M059J (cell line): ENCODE data around the gene S100A16. TPM values are rescaled to one million over a fixed set of nuclear protein-coding genes. Genes with fewer than 3 reads are reported as not detected.
A peak's percentile ranks its signal among the peaks of the same experiment; 100 is the strongest.
"Not testable (repeated sequence)": the region's sequence is repeated elsewhere in the genome, so short reads cannot be mapped to it uniquely, and the experiment has no call there.

ENCODE experiments used
- DNase-seq: peaks from one replicate; pipeline ENCODE4 v3.0.0-alpha.2; 2012; ENCODE audit warnings: low read depth
- total RNA-seq: library from RNA; depleted of rRNA; stranded (reverse); fragments of >200 nt; shearing (Covaris generic); gene quantifications from 2 replicates; pipeline ENCODE4 v1.2.3, GENCODE V29; 2014; rRNA removed

S100A16 gene
- total RNA-seq = 138 and 163 TPM in 2 replicates

GRCh38 chr1:153612755-153613331 lies at the start of gene S100A16:
Gene S100A16 (minus strand): TSS chr1:153613137. CDS start chr1:153608151, 4,986 bp downstream.
- DNase-seq = peak; percentile 66

DNA sequence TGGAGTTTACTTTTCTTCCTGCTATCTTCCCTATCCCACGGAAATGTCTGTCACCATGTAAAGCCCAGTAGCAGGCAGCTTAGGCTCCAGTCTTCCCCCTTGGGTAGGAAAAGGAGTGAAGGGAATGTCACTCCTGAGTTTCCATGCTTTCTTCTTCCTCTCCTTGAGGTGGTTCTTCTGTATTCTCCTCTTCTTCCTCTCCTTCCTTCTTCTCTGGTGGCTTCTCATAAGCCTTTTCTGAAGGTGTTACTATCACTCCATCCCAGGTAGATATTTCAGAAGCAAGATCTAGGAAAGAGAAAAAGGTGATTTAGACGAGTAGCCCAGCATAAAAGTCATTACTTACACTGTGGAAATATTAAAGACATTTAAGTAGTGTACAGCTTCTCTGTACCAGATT lies 49.3 kb upstream of the S100A16 start:
- DNase-seq = no peak

- DNase-seq = peak; percentile 75
These were observed 48.3 kb upstream of the S100A16 start for GRCh38 chr1:153661111-153661708.

- no peak for DNase-seq
These were observed 46.7 kb upstream of the S100A16 start for GRCh38 chr1:153659656-153660055.

GRCh38 chr1:153659175-153659534 lies 46.2 kb upstream of the S100A16 start:
- DNase-seq = no peak

DNA sequence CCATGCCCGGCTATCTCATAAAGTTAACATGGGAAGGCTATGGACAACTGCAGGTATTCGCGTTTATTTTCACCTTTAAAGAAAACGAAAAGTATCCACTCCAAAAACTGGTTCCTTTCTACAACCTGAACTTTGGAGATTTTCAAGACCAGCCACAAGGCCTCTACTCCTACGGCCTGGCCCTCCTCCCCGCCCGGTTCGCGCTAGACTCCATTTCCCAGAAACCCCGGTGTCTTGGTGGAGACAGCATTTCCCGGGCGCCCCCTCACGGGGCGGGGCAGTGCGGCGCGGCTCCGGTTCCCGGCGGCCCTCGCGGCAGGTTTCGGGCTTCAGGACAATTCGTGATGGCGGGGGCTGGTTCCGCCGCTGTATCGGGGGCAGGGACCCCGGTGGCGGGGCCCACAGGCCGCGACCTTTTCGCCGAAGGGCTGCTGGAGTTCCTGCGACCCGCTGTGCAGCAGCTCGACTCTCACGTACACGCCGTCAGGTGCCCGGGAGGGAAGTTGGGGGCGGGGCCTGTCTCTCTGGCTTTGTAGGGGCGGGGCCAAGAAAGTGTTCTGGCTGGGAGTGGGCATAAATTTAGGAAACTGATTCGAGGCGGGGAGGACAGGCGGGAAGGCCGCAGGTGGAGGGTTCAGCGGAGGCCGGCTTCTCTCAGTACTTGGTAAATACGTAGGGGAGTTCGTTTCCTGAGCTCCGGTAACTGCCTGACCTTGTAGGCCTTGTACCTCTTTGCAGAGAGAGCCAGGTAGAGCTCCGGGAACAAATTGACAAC lies 45.6 kb upstream of the S100A16 start, which contains the start of gene SNAPIN:
TSS of gene SNAPIN (plus strand) at position 304 of the 775 bp plus-strand sequence. CDS start at position 345, 41 bp downstream.
- DNase-seq = peak; percentile 91

DNA sequence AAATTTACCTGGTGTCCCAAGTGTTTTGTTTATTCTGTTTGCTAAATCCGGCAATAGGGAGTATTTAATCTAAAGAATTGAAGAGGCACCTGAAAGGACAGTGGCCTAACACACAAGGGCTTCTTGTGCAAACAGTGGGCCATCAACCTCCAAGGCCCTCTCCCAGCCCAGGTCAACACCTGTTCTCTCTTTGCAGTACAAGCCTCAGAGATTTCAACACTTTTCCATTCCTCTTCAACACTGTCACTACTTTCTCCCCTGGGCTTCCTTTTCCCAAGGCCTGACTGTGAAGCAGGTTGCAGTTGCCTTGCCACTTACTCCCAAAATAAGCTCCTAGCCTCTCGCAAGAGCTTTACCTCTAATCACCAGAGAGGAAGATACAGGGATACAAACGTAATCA lies 42.4 kb upstream of the S100A16 start:
- DNase-seq = no peak

- DNase-seq = peak; percentile 73
These were observed 40.0 kb upstream of the S100A16 start for GRCh38 chr1:153652805-153653500.

DNA sequence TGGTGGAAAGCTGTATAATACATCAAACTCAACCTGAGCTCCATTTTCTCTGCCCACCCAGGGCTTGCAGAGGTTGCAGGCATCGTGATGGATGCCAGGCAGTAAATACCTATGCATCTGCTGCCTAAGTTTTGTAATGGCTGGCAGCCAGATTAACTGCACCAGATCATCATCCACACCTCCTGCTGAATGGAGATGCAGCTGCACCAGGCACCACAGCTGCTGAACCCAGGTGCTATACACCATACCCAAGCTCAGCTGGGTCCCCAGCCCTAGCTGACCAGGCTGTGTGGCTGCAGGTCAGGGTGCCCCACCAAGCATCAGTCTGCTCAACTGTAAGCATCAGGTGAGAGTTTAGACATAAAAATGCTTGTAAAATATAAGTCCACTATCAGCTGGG lies 38.8 kb upstream of the S100A16 start:
- no peak for DNase-seq

DNA sequence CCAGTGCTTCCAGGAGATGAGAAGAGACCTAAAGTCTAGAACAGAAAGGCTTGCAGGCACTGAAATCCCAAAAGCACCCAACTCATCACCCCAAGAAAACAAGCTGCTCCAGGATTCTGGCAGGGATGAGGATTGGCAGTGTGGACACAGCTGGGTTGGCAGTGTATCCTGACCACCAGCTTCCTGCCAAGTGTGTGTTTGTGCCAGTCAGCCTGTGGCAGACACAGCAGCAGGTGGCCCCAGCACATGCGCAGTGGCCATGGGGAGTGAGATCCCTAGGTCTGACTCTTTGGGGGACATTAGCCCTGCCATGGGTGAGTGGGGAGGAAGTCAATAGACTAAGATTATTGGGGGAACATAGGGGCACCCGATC lies 36.9 kb upstream of the S100A16 start:
- DNase-seq = no peak

- DNase-seq = no peak
These were observed 36.4 kb upstream of the S100A16 start for GRCh38 chr1:153649137-153649862.

- DNase-seq = no peak
These were observed 35.2 kb upstream of the S100A16 start for GRCh38 chr1:153648000-153648643.

DNA sequence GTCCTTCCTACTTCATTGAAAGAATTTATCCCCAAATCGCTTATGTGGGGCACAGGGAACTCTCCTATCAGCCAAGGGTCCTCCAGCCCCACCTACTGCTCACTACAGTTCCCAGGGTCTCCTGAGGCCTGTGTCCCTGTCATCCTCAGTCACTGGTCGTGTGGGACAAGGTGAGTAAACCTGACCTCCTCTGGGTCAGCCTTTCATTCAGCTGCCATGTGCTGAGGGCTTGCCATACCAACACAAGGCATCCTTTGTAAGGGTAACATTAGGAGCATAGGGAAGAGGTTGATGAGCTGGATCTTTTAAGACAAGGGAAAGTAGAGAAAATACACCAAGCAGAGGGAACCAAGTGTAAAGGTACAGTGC lies 34.4 kb upstream of the S100A16 start:
- DNase-seq = peak; percentile 29

DNA sequence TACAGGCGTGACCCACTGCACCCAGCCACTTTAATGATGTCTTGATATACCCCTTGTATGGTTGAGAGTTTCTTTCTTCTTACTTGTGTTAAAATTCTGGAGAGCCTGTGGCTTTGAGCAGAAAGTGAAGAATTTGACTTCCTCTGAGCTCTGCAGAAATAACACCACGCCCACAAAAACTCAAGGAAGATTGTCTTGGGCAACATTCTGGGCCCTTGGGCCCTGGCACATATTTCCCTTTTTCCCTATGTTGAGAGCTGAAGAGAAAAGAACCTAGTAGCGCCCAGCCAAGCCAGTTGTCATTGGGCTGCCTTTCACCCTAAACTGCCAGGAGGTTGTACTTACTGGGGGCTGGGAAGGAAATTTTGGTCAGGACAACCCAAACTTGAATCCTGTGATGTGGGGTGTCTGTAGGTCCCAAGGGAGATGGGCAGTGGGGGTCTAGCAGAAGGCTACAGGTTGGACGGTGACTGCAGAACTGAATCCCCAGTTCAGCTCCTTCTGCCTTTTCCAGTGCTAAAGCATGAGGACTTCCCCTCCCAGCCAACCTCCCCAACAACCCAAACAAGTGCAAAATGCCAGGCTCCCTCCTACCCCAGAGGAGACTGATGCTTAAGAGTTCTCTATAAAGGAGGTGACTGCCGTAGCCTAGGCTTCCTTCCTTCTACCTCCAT lies 33.9 kb upstream of the S100A16 start:
- DNase-seq = no peak

DNA sequence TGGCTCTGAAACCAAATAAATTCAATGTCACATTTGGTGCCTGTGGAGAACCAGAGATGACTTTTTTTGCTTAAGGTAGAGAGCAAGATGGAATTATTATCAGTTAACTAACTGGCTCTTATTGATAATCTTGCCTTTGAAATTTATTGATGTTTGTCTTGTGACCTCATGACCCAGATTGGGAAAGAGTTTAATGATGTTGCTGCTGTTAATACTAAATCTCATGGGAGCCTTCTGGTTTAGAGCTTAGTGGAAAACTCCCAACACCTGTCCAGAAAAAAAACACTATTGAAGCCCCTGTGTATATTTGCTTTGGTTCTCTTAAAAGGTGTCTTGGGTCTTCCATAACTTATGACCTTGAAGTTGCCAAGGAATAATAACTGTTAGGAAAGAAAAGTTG lies 30.9 kb upstream of the S100A16 start:
- no peak for DNase-seq

DNA sequence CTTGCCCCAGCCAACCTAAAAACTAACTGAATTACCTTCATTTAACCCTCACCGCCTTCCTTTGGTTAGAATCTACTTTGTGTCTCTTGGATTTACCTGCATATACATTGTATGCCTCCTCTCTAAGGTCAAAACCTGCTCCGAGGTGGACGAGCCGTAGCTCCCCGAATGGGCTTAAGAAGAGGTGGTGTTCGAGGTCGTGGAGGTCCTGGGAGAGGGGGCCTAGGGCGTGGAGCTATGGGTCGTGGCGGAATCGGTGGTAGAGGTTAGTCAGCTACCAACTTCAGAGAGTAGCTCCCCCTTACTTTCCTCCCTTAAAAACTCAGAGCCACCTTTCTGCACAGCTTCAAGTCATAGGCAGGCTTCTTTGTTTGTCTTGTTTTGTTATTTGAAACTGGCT lies 30.2 kb upstream of the S100A16 start:
- no peak for DNase-seq

GRCh38 chr1:153642161-153642560 lies 29.2 kb upstream of the S100A16 start:
- no peak for DNase-seq

DNA sequence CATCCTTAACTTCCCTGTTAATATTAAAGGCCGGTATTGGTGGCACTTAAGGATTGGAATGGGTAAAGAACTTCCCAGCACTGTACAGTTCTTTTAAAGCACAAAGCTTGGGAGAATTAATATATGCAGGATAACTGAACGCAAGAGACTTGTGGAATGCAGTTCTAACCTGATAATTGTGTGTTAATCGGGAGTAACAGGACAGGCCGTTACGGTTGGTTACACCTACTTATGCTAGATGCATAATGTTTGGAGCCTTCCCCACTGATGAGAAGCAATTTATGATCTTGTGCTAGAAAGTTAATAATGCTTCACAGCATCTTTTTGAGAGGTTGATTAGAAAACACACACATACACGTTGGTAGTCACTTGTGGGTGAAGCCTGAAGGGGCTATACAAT lies 27.9 kb upstream of the S100A16 start:
- DNase-seq = no peak

GRCh38 chr1:153640213-153640612 lies 27.3 kb upstream of the S100A16 start:
- DNase-seq = not testable (repeated sequence)

DNA sequence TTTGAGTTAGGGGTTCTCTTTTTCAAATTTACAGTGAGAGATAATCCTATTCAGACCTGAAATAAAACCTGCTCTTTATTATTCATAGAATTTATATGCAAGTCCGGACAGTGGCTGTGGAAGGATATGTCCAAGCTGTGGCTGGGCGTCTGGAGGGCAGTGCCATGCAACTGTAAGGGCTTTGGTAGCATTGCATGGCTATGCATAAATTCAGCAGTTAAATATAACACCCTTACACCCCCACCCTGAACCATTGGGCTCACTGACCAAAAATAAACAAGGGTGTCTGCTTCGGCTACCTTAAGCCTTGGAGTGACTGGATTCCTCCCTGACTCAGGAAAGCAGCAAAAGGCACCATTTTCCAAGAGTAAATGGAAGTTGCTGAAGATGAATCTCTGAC lies 26.3 kb upstream of the S100A16 start:
- DNase-seq = no peak

GRCh38 chr1:153638261-153638660 lies 25.3 kb upstream of the S100A16 start:
- no peak for DNase-seq
